ENCODE measurements around the gene RANBP2.

The RANBP2 gene

DNA sequence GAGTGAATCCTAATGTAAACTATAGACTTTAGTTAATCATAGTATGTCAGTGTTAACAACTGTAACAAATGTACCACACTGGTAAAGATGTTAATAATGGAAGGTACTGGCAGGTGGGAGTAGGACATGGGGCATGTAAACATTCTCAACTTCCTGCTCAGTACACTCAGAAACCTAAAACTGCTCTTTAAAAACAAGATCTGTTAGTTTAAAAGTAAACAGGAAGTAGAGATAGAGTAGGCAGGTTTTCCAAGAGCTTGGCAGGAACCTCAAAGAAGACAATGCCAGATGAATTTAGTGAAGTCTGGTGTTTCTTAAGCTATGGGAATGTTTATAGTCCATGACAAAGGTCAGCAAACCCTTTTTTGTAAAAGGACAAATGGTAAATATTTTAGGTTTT lies 113.9 kb downstream of the RANBP2 start:
- Mint-ChIP-seq H3K36me3 (ENCODE audit: insufficient read depth) (no peaks in the 10 kb centered on the region), H3K4me1 (ENCODE audit: low read depth in 2 of 2) (peaks cover 10 to 11% of the 10 kb centered on the region in 2 donors), H3K9me3 (no peaks in the 10 kb centered on the region), H3K4me3 (peak overlapping the region in 1 of 2 donors; percentile 53), H3K27ac (peak overlapping the region; percentile 44 to 91), H3K27me3 (no peaks in the 10 kb centered on the region)
- no peak for DNase-seq
- ATAC-seq (replicated peaks): no peak

DNA sequence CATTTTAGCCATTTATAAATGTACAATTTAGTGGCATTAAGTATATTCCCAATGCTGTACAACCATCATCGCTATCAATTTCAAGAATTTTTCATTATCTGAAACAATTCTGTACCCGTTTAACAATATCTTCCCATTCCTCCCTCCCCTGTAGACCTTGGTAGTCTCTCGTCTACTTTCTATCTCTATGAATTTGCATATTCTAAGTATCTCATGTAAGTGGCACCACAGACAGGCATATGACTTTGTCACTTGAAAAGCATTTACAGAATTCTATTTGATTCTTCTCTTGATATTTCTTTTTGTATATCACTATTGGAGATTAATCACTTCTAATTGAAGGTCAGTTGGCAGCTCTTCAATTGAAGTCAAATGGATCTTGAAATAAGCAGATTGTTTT lies 115.3 kb downstream of the RANBP2 start:
- peak overlapping the region; percentile 62 to 91 for H3K27ac Mint-ChIP-seq
- H3K4me3 Mint-ChIP-seq: peak overlapping the region in 1 of 2 donors; percentile 53
- DNase-seq (no peak), ATAC-seq (replicated peaks) (no peak)
- no peaks in the 10 kb centered on the region for H3K9me3 Mint-ChIP-seq
- H3K27me3 Mint-ChIP-seq: no peaks in the 10 kb centered on the region
- H3K4me1 Mint-ChIP-seq (ENCODE audit: low read depth in 2 of 2): peaks cover 10 to 11% of the 10 kb centered on the region in 2 donors
- no peaks in the 10 kb centered on the region for H3K36me3 Mint-ChIP-seq (ENCODE audit: insufficient read depth)

DNA sequence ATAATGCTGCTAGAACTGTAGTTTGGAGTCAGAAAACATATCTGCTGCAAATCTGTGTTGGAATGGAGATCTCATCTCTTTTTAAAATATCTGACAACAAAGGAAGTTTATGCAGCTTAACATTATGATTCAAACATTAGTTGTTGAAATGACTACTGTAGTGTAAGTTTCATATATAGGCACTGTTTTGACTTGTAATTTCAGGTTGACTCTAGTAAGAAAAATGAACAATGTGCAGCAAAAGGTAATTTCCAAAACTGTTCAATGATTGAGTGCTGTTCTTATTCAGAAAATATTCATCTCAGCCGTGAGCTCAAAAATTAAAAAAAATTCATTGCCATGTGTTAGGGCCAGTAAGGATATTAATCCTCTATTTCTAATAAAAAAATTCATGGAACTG lies 115.8 kb downstream of the RANBP2 start:
- Mint-ChIP-seq H3K36me3 (ENCODE audit: insufficient read depth) (no peaks in the 10 kb centered on the region), H3K4me1 (ENCODE audit: low read depth in 2 of 2) (peaks cover 10 to 11% of the 10 kb centered on the region in 2 donors), H3K4me3 (peak overlapping the region in 1 of 2 donors; percentile 2), H3K27ac (no peak overlapping the region), H3K27me3 (no peaks in the 10 kb centered on the region), H3K9me3 (no peaks in the 10 kb centered on the region)
- DNase-seq: no peak
- ATAC-seq (replicated peaks): no peak
